ENCODE measurements around the gene TRIM40.
"Not testable (repeated sequence)": the region's sequence is repeated elsewhere in the genome, so short reads cannot be mapped to it uniquely, and the experiment has no call there.

The TRIM40 gene

GRCh38 chr6:30136570-30137286 is 788 bp downstream of the TRIM40 start:
- H3K9ac ChIP-seq (ENCODE audit: low read depth, low read length) = no peak overlapping the region
- no peak overlapping the region for H3K4me2 ChIP-seq (ENCODE audit: low read length)
- peaks cover 62% of the 10 kb centered on the region for H3K27me3 ChIP-seq (ENCODE audit: control insufficient read depth, insufficient read depth, low read length)
- H3K9me3 ChIP-seq (replicated peaks; ENCODE audit: low read length) = no peaks in the 10 kb centered on the region
- H3K4me1 ChIP-seq (ENCODE audit: control insufficient read depth, insufficient read depth, low read length) = no peaks in the 10 kb centered on the region
- no peak overlapping the region for H3K4me3 ChIP-seq (ENCODE audit: low read length)
- H3K36me3 ChIP-seq (ENCODE audit: insufficient read depth, low read length) = no peaks in the 10 kb centered on the region

DNA sequence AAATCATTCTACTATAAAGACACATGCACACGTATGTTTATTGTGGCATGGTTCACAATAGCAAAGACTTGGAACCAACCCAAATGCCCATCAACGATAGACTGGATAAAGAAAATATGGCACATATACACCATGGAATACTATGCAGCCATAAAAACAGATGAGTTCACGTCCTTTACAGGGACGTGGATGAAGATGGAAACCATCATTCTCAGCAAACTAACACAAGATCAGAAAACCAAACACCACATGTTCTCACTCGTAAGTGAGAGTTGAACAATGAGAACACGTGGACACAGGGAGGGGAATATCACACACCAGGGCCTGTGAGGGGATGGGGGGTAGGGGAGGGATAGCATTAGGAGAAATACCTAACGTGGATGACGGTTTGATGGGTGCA is 4.3 kb downstream of the TRIM40 start:
- H3K4me1 ChIP-seq (ENCODE audit: control insufficient read depth, insufficient read depth, low read length); H3K9ac ChIP-seq (ENCODE audit: low read depth, low read length); H3K4me2 ChIP-seq (ENCODE audit: low read length); H3K4me3 ChIP-seq (ENCODE audit: low read length); H3K36me3 ChIP-seq (ENCODE audit: insufficient read depth, low read length); H3K9me3 ChIP-seq (replicated peaks; ENCODE audit: low read length): not testable (repeated sequence)
- H3K27me3 ChIP-seq (ENCODE audit: control insufficient read depth, insufficient read depth, low read length) = peaks cover 70% of the 10 kb centered on the region

DNA sequence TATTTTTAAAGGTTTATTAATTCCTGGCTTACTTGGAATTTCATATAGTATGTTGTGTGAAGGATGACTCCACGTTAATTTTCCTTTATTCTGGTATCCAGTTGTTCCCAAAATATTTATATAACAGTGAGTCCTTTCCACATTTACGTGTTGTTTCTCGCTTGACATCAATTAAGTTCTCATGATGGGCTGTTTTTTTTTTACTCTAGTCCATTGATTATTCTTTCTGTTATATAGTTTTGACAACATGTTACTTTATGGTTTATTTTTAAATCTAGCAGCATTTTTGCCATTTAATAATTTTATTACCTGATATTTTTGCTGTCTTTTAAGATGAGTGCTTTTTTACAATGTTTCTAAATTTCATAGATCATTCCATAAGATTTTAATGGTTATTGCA is 6.7 kb downstream of the TRIM40 start:
- no peak overlapping the region for H3K4me3 ChIP-seq (ENCODE audit: low read length)
- H3K4me1 ChIP-seq (ENCODE audit: control insufficient read depth, insufficient read depth, low read length) = no peaks in the 10 kb centered on the region
- H3K9me3 ChIP-seq (replicated peaks; ENCODE audit: low read length) = no peaks in the 10 kb centered on the region
- peaks cover 71% of the 10 kb centered on the region for H3K27me3 ChIP-seq (ENCODE audit: control insufficient read depth, insufficient read depth, low read length)
- no peak overlapping the region for H3K9ac ChIP-seq (ENCODE audit: low read depth, low read length)
- no peak overlapping the region for H3K4me2 ChIP-seq (ENCODE audit: low read length)
- H3K36me3 ChIP-seq (ENCODE audit: insufficient read depth, low read length) = no peaks in the 10 kb centered on the region

DNA sequence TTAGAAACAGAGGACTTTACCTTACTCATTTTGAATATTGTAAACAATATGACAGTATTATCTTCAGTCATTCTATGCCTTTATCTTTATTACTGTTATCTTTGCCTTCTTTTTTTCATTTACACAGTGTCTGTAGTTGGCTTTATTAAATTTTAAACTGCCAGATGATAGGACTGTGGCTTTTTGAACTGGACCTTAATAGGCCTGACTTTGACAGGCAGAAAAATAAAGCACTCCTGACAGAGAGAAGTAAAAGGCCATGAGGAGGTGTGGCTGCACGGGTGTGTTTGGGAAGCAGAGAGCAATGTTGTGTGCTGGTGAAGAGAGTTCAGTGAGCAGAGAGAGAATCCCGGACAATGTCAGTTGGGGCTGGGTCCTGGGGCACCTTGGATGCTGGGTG is 7.8 kb downstream of the TRIM40 start:
- Histone ChIP-seq H3K9ac (ENCODE audit: low read depth, low read length) (no peak overlapping the region), H3K4me1 (ENCODE audit: control insufficient read depth, insufficient read depth, low read length) (no peaks in the 10 kb centered on the region), H3K4me3 (ENCODE audit: low read length) (no peak overlapping the region), H3K4me2 (ENCODE audit: low read length) (no peak overlapping the region), H3K27me3 (ENCODE audit: control insufficient read depth, insufficient read depth, low read length) (peaks cover 69% of the 10 kb centered on the region), H3K36me3 (ENCODE audit: insufficient read depth, low read length) (no peaks in the 10 kb centered on the region), H3K9me3 (replicated peaks; ENCODE audit: low read length) (no peaks in the 10 kb centered on the region)

DNA sequence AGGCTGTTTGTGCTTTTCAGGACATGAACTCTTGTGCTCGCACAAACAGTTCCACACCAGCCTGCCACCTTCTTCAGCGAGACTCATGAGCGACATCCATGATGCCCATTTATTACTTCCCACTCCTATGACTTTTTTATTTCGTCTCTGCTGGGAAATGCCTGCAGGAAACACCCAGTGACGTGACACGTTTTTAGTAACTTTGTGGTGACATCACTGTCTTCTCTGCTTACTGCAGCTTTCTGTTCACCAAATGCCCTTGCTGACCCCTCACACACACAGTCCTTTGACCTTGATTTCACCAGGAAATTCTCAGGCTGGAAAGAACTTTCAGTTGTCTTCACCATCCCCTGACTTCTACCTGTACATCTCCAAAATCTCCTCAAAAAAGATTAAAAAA is 8.9 kb downstream of the TRIM40 start:
- Histone ChIP-seq H3K27me3 (ENCODE audit: control insufficient read depth, insufficient read depth, low read length) (peaks cover 73% of the 10 kb centered on the region), H3K9ac (ENCODE audit: low read depth, low read length) (no peak overlapping the region), H3K9me3 (replicated peaks; ENCODE audit: low read length) (no peaks in the 10 kb centered on the region), H3K36me3 (ENCODE audit: insufficient read depth, low read length) (no peaks in the 10 kb centered on the region), H3K4me1 (ENCODE audit: control insufficient read depth, insufficient read depth, low read length) (no peaks in the 10 kb centered on the region), H3K4me3 (ENCODE audit: low read length) (no peak overlapping the region), H3K4me2 (ENCODE audit: low read length) (no peak overlapping the region)

DNA sequence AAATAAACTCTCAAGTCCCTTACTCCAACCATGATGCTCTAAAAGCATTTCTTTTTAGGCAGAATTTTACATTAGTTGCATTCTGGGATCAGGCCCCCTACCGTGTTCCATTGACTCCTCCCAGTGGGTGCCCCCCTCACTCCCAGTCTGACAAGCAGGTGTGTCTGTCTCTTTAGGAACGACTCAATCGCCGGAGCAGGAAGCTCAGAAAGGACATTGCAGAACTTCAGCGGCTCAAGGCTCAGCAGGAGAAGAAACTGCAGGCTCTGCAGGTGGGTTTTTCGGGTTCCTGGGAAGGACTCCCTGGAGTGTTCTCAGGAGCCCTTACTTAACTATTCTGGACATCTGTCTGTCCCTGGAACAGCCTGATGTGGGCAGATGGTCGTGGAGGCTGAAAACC is 9.9 kb downstream of the TRIM40 start:
- Histone ChIP-seq H3K4me2 (ENCODE audit: low read length) (no peak overlapping the region), H3K9me3 (replicated peaks; ENCODE audit: low read length) (no peaks in the 10 kb centered on the region), H3K4me1 (ENCODE audit: control insufficient read depth, insufficient read depth, low read length) (no peaks in the 10 kb centered on the region), H3K9ac (ENCODE audit: low read depth, low read length) (no peak overlapping the region), H3K27me3 (ENCODE audit: control insufficient read depth, insufficient read depth, low read length) (peaks cover 80% of the 10 kb centered on the region), H3K36me3 (ENCODE audit: insufficient read depth, low read length) (no peaks in the 10 kb centered on the region), H3K4me3 (ENCODE audit: low read length) (no peak overlapping the region)

GRCh38 chr6:30147096-30147495 is 11.2 kb downstream of the TRIM40 start:
- Histone ChIP-seq H3K4me3 (ENCODE audit: low read length) (no peak overlapping the region), H3K4me1 (ENCODE audit: control insufficient read depth, insufficient read depth, low read length) (no peaks in the 10 kb centered on the region), H3K36me3 (ENCODE audit: insufficient read depth, low read length) (no peaks in the 10 kb centered on the region)

DNA sequence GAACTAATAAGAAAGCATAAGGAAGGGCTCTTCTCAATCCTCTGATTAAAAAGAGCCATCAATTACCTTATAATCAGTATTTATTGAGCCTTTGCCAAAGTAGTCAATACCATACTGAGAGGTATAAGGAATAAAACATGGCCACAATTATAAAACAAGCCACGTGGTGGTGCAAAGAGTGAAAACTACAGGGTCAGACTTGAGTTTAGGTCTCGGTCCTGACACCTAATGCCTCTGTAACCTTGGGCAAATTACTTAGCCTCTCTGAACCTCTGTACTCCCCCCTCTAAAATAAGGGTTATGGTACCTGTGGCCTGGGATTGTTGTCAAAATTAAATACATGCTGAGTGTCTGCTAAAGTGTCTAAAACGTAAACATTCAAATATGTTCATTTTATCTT is 13.3 kb downstream of the TRIM40 start:
- Histone ChIP-seq H3K36me3 (ENCODE audit: insufficient read depth, low read length) (no peaks in the 10 kb centered on the region), H3K4me2 (ENCODE audit: low read length) (no peak overlapping the region), H3K4me3 (ENCODE audit: low read length) (no peak overlapping the region), H3K27me3 (ENCODE audit: control insufficient read depth, insufficient read depth, low read length) (peaks cover 73% of the 10 kb centered on the region), H3K9ac (ENCODE audit: low read depth, low read length) (no peak overlapping the region), H3K9me3 (replicated peaks; ENCODE audit: low read length) (no peaks in the 10 kb centered on the region), H3K4me1 (ENCODE audit: control insufficient read depth, insufficient read depth, low read length) (no peaks in the 10 kb centered on the region)

More at GRCh38 chr6:30147096-30147495, 11.2 kb downstream of the TRIM40 start:
- Histone ChIP-seq H3K9ac (ENCODE audit: low read depth, low read length) (no peak overlapping the region), H3K27me3 (ENCODE audit: control insufficient read depth, insufficient read depth, low read length) (peaks cover 75% of the 10 kb centered on the region), H3K9me3 (replicated peaks; ENCODE audit: low read length) (no peaks in the 10 kb centered on the region), H3K4me2 (ENCODE audit: low read length) (no peak overlapping the region)

DNA sequence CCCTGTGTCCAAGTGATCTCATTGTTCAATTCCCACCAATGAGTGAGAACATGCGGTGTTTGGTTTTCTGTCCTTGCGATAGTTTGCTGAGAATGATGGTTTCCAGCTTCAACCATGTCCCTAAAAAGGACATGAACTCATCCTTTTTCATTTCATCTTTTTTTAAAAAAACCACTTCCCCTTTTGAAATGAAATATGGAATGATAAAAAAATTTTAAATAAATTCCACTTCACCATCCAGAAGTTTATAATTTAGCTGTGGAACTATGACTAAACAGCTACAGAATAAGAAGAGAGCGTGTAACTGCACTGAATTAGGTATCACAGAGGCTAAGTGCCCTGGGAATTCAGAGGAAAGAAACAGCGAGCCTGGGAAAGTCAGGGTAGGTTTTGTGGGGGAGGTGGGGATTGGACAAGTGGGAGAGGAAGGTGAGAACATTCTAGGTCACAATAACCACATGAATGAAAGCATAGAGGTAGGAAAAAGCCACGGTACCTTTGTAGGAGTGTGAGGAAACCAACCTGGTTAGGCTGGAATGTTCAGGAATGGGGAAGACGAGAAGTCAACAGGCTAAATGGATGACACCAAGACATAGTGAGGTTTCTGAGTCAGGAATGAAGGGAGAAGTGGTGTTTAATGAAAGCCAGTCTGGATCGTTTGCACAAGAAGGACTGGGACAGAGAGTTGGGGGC is 14.1 kb downstream of the TRIM40 start:
- Histone ChIP-seq H3K27me3 (ENCODE audit: control insufficient read depth, insufficient read depth, low read length) (peaks cover 67% of the 10 kb centered on the region), H3K9ac (ENCODE audit: low read depth, low read length) (no peak overlapping the region), H3K36me3 (ENCODE audit: insufficient read depth, low read length) (no peaks in the 10 kb centered on the region), H3K4me2 (ENCODE audit: low read length) (no peak overlapping the region), H3K9me3 (replicated peaks; ENCODE audit: low read length) (no peaks in the 10 kb centered on the region), H3K4me1 (ENCODE audit: control insufficient read depth, insufficient read depth, low read length) (peaks cover 7% of the 10 kb centered on the region), H3K4me3 (ENCODE audit: low read length) (no peak overlapping the region)

DNA sequence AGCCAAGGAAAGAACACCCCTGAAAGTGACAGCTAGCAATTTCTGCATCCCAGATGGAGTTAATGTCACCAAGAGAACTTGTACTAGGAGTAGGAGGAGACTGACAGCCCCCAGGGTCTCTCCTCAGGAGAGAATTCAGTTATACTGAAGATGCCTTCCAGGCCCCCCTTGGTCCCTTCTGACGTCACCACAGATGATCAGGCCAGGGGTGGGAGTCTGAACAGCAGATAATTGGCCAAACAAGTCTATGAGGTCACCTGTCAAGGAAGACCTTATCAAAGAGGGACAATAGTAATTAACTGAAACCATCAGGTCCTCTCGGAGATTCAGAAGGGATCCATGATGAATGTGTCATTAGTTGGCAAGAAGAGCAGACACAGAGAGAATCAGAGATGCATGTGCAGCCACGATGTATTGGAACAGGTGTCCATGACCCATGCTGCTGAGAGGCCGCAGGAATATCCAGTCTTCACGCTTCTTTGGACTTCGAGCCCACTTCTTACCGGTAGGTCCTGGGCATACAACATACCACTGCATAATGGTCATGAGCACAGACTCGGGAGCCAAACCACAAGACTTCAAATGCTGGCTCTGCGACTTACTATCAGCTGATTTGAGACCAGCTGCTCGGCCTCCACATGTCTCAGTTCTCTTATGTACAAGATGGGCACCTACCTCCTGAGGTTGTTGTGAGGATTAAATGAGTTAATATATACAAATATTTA is 14.9 kb downstream of the TRIM40 start:
- Histone ChIP-seq H3K9ac (ENCODE audit: low read depth, low read length) (no peak overlapping the region), H3K27me3 (ENCODE audit: control insufficient read depth, insufficient read depth, low read length) (peaks cover 59% of the 10 kb centered on the region), H3K4me2 (ENCODE audit: low read length) (no peak overlapping the region), H3K4me1 (ENCODE audit: control insufficient read depth, insufficient read depth, low read length) (peaks cover 13% of the 10 kb centered on the region), H3K4me3 (ENCODE audit: low read length) (no peak overlapping the region), H3K9me3 (replicated peaks; ENCODE audit: low read length) (no peaks in the 10 kb centered on the region), H3K36me3 (ENCODE audit: insufficient read depth, low read length) (no peaks in the 10 kb centered on the region)

DNA sequence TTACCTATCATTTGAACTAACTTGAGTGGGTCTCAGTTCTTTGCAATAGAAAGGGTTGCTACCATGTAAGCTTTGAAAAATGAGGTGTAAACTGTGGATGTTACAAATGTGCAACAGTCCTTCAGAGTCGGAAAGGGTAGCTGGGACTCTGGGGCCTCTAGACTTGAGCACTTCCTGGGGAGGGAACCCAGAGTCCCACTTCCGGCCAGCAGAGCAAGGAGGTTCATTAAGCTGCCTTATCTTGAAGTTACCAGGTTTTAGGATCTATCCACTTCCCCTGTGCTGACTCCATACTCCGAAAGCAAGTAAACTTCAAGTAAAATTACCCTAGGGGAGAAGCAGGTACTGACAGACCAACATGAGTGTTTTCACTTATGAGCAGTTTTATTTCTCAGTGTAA is 15.6 kb downstream of the TRIM40 start:
- Histone ChIP-seq H3K9me3 (replicated peaks; ENCODE audit: low read length) (no peaks in the 10 kb centered on the region), H3K4me1 (ENCODE audit: control insufficient read depth, insufficient read depth, low read length) (peaks cover 20% of the 10 kb centered on the region)

More for the DNA sequence above, 15.6 kb downstream of the TRIM40 start:
- no peak overlapping the region for H3K9ac ChIP-seq (ENCODE audit: low read depth, low read length)
- no peaks in the 10 kb centered on the region for H3K36me3 ChIP-seq (ENCODE audit: insufficient read depth, low read length)
- no peak overlapping the region for H3K4me2 ChIP-seq (ENCODE audit: low read length)
- no peak overlapping the region for H3K4me3 ChIP-seq (ENCODE audit: low read length)
- peaks cover 56% of the 10 kb centered on the region for H3K27me3 ChIP-seq (ENCODE audit: control insufficient read depth, insufficient read depth, low read length)

All from skeletal muscle satellite cell (primary cell).